Cortex of kidney (tissue), 1 donor: ENCODE results near the gene ZC2HC1C.
A peak's percentile ranks its signal among the peaks of the same experiment; 100 is the strongest.
"Not testable (repeated sequence)": the region's sequence is repeated elsewhere in the genome, so short reads cannot be mapped to it uniquely, and the experiment has no call there.

Experiments used
- DNase-seq: peaks from one replicate; lab custom pipeline; 2025; lab: John Stamatoyannopoulos, UW

The ZC2HC1C gene

DNA sequence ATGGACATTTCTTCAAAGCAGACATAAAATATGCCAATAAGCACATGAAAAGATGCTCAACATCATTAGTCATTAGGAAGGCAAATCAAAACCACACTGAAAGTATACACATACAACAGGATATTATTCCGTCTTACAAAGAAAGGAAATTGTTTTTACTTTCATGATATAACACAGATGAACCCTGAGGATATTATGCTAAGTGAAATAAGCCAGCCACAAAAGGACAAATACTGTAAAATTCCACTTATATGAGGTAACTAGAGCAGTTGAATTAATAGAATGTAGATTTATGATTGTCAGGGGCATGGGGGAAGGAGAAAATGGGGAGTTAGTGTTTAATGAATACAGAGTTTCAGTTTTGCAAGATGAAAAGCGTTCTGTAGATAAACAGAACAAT lies 9.8 kb upstream of the ZC2HC1C start:
- no peak for DNase-seq

DNA sequence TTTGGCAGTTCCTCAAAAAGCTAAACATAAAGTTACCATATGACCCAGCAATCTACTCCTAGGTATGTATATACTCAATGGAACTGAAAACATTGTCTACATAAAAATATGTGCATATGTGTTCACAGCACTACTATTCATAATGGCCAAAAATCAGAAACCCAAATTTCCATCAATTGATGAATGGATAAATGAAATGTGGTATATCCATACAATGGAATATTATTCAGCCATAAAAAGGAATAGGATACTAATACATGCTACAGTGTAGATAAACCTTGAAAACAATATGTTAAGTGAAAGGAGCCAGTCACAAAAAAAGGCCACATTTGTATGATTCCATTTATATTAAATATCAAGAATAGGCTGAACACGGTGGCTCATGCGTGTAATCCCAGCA lies 9.0 kb upstream of the ZC2HC1C start:
- no peak for DNase-seq

DNA sequence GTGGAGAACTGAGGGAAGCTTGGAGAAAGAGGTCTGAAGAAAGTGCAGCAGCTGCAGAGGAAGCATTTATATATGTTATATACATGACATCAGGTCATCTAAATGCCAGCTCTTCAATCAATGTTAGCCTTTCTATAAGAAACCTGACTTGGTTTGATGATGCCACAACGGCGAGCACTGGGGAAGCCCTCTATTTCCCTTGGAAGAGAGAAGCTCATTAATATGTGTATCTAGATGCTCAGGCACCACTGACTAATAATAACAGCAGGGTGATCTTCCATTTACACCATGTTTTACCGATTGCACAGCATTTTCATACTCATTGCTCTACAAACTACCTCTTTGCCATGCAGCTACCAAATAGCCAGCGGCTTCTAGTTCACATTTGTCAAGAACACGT lies 6.4 kb upstream of the ZC2HC1C start:
- no peak for DNase-seq

DNA sequence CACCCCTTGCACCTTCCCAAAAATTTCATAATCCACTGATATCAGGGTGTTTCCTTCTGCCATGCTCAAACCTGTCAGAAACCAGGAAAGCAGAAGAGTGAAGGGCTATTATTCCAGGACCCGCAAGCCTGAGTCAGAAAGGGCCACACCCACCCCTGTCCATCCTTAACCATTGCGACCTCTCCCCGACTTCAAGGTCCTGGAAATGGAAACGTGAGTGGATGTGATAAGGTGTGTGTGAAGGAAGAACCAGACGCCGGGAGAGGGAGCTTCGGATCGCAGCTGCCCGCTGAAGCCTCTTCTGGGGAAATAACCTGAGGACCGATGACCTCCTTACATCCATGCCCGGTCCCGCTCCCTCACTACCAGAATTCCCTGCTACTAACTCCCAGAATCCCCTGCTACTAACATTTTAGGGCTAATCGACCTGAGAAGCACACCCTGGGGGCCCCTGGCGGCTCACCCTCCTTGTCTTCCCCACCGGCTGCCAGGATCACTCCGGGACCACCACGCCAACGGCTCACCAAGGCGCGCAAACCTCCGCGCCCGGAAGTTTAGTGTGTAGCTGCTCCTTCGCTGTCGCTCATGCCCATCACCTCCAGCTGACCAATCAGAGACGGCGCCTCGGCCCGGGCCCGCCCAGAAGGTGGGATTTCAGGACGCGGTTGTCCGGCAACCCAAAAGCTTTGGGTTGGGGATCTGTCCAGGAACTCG lies 5.8 kb upstream of the ZC2HC1C start, which contains the start of gene ACYP1:
Gene ACYP1 (minus strand): TSS at position 534 of the 714 bp plus-strand sequence. CDS start 471 bp downstream, at position 63.
- DNase-seq = peak; percentile 16

DNA sequence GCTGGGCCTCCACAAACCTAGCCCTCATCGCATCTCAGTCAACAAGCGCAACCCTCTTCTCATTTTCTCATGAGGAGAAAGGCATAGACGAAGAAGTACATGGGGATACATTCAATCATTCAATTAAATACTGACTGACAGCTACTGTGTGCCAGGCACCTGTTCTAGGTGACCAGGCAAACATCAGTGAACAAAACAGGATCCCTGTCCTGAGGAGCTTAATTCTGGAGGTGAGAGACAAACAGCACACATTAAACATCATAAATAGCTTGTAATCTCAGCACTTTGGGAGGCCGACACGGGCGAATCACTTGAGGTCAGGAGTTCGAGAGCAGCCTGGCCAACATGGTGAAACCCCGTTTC lies 5.3 kb upstream of the ZC2HC1C start:
- DNase-seq = no peak

DNA sequence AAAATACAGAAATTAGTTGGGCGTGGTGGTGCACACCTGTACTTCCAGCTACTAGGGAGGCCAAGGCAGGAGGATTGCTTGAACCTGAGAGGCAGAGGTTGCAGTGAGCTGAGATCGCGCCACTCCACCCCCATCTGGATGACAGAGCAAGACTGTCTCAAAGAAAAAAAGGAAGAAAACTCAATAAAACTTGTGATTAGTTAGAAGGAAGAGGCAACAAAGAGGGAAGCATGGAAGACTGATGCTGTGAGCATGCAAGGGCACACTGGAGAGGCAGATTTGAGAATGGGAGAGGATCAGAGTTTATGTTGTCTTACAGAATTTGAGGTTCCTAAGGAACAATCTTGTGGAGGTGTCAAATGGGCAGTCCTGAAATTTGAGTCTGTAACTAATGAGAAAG lies 2.8 kb upstream of the ZC2HC1C start:
- DNase-seq = no peak

DNA sequence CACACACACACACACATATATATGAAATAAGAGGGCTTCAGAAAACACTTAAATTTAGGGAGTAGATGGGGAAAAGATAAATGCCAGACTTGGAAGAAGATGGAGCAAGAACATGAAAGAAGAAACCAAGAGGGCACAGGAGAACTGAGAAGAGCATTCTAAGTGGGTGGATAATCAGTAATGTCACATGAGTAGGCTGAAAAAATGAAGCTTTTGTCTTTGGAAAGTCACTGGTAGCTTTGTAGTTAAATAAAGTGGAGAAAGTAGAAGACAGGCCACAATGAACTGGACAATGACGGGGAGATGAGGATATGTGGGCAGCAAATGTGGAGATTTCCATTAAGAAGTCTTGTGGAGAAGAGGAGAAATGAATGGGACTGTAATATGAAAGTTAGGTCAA lies 2.2 kb upstream of the ZC2HC1C start:
- no peak for DNase-seq

DNA sequence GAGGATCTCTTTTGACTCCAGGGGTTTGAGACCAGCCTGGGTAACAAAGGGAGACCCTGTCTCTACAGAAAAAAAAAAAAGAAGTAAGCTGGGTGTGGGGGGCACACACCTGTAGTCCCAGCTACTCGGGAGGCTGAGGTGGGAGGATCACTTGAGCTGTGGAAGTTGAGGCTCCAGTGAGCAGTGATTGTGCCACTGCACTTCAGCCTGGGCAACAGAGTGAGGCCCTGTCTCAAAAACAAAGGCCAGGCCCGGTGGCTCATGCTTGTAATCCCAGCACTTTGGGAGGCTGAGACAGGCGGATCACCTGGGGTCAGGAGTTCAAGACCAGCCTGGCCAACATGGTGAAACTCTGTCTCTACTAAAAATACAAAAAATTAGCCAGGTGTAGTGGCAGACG lies 1.7 kb upstream of the ZC2HC1C start:
- DNase-seq = not testable (repeated sequence)

DNA sequence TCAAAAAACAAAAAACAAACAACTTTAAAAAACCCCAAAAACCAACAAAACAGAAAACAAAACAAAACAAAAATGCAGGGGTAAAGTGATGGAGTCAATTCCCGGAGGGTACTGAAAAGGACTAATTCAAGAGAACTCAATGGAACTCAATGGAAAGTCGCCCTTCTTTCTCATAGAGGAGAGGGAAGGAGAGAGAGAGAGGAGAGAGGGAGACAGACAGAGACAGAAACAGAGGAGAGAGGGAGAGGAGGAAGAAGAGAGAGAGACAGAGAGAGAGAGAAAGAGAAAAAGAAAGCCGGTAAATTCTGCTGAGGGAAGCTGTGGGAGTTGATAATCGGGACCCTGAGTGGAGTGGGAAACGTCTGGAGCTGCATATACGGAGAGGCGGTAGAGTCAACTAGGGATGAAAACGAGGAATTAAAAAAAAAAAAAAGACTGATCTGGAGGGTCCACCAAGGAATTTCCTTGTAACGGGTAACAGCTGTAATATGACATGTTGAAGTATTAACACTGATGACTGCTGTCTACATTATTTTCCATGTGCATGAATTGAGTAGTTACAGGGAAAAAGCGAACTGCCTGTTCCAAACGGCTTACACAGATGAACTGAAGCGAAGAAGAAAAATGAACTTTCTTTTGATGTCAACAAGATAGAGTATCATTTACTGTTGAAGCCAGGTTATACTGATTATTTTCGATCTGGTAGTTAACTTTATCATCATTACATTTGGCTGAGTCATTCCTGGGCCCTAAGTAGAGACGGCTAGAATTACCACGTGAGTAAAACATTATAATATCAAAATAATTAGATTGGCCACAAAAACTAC lies 934 bp upstream of the ZC2HC1C start:
- DNase-seq = no peak

DNA sequence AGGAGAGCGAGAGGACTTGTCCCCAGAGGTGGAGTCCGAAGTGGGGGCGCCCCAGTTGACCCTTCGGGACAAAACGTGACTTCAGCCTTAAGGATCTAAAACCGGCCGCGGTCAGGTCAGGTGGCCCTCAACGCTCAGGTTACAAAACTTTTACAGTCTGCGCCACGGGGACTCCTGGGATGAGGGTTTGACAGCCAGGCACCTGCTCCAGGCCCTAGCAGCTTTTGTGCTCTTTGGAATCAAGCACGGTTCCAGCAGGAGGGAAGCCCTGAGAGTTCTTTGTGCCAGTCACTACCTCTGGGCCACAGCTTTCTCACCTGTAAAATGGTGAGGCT lies 337 bp downstream of the ZC2HC1C start:
- no peak for DNase-seq

DNA sequence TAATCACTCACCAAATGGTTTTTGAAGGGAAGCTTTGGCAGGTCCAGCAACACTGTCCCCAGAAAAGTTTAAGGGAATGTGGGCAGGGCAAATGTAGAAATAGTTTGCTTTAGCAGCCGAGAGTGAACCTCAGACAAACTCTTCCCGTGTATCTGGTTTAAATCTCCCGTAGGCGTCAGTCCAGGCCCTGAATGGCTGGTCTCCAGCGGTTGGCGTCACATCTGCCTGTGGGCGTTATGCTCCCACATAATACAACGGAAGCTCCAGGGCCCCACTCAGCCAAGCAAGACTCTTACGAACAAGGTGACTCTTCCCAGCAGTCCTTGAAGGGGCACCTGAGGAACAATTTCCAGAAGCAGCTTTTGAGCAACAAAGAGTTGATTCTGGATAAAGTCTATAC lies 942 bp downstream of the ZC2HC1C start:
- no peak for DNase-seq

DNA sequence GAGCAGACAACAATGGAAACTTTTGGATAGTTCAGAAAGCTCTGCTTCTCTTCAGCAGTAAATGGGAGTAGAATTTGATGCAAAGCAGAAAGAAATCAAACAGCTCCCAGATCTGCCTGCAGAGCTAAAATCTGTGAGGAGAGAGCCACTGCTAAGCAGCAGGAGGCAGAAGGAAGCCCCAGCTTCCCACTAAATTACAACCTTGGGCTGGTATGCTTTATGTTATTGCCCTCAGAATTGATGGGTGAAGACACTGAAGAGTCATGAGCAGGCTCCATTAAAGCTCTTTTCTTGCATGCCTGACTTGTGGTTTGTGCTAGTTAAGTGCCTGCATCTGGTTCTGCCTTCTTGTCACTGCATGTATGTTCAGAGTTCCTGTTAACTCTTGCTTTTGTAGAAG lies 8.4 kb downstream of the ZC2HC1C start:
- no peak for DNase-seq

DNA sequence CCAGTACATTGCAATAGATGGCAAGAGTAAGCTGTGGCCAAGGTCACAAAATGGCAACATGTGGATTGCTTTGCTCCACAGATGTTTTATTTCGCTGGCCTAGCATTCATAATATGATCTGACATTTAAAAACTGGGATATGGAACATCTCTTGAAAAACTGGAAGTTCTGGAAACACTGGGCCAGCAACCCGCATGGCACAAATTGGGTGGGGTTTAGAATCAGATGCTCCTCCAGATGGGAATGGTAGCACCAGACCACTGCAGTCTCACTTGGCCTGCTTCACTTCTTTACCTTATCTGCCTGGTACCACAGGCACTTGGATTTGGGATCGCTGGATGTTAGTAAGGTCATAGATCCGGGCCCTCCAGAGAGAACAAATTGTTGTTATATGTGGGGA lies 10.1 kb downstream of the ZC2HC1C start:
- no peak for DNase-seq

DNA sequence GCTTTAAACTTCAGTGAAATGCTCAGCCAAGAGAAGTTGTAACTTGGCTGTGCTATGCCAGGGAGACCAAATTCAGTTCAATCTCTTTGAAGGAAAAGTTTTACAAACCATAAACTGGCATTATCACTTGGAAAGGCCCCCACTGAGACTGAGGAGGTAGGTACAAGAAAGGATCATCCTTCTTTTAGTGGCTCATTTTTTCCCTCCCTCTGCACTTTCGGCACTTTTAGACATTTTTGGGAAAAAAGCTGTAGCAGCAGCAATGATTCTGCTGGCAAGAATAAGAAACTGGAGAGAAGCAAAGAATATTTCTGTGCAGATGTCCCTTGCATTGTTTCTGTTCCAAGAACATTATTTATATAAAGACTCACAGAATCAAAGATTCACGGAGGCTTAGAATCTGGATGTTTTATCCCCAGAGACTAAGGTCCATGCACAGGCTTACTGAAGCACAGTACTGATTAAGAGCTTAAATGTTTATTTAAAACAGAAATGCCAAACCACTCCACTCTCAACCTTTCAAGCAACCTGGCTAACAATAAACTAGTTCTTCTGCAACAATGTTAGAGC lies 12.3 kb downstream of the ZC2HC1C start:
- DNase-seq = no peak

DNA sequence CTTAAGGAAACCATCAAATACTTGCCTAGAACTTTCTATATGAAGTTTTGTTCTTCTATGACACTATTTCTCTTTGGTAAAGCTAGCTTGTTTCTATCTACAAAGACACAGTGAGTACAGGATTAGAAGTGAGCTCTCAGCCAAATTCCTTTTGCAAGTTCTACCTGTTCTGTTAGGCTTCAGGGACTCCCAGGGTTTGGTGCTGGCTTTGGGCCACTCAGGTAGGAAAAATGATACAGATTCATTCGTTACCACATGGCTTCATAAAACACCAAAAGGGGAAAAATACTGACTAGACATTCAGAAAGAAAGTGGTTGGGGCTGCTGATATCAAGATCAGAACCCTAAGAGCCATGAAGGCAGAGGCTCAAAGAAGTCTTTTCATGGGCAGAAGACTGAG lies 13.8 kb downstream of the ZC2HC1C start:
- no peak for DNase-seq

DNA sequence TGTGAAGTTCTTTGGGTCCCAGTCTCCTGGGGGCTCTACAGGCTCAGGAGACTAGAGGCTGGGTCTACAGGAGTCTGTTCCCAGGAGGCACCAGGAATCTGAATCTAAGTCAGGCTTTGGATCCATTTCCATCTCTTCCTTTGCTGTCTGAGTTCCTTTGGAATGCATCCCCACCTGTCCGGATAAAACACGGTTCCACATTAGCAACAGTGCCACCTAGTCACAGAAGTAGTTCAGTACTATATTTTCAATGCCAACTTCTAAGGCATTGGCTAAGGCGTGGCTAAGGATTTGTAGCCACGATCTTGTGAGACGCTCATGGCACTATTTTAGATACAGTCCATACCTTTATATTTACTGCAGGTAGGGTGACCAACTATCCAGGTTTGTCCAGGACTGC lies 15.1 kb downstream of the ZC2HC1C start:
- no peak for DNase-seq

DNA sequence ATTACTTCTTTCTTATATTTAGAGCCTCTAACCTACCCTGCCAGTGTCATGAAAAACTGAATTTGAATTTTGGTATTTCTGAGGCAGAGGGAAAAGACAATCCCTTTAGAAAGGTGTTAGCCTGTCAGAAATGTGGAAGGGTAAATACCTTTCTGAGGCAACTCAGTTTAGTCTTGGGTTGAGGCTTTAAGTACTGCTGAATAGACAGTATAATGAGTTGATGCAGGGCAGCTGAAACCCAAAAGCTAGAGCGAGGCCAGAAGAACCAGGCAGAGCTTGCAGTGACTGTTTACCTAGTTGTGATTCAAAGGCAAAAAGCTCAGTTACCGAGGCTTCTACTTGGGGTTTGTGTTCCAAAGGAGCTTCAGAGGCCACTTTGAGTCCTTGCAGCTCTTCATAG lies 18.7 kb downstream of the ZC2HC1C start:
- DNase-seq = no peak

DNA sequence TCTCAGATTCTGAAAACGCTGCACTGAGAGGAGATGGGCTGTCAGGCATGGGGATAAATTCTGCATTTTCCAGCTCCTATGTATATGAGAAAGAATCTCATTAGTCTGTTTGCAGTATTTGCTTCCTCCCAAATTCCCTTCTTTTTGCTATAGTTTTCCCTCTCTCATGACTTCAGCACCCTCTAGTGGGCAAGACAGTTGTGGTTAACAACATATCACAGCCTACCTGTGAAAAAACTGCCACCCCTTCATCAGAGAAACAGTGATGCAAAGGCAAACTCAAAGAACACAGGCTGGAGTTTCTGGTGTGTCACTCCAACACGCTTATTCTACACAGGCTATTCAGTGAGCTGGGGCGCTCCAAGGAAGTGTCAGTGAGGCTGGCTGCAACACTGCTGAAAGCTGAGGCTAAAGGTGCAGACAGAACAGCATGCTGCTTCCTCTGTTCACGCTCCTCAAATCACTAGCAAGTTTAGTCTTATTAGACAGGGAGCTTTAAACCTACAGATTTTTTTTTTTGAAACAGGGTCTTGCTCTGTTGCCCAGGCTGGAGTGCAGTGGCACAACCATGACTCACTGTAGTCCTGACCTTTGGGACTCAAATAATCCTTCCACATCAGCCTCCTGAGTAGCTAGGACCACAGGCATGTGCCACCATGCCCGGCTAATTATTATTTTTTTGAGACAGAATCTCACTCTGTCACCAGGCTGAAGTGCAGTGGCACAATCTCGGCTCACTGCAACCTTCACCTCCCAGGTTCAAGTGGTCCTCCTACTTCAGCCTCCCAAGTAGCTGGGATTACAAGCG lies 19.3 kb downstream of the ZC2HC1C start:
- no peak for DNase-seq

DNA sequence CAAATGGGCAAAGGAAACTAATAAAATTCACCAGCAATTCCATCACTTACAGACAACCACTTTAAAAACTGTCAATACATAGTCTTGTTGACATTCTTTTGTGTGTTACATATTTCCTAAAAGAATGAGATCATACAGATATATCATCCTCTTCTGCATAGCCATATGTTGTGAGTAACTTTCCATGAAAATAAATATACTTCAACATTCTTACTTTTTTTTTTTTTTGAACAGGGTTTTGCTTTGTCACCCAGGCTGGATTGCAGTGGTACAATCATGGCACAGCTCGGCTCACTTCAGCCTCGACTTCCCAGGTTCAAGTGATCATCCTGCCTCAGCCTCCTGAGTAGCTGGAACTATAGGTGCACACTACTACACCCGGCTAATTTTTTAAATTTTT lies 20.9 kb downstream of the ZC2HC1C start:
- DNase-seq = no peak

DNA sequence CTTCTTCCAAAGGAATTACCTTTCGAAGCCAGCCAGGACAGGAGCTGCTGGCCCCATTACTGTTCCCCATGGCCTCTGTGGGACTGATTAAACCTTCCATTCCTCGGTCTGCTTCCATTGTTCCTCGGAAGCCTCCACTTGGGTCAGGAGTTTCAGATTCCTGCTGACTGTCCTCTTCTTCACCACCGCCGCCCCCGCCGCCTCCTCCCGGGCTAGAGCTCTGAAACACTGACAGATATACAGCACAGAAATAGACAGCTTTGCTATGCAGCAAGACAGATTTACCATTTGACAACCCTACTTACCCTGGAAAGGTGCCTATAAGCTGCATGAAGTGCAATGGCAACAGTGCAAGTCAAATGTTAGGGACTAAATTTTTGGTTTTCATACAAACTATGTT lies 21.8 kb downstream of the ZC2HC1C start:
- no peak for DNase-seq

DNA sequence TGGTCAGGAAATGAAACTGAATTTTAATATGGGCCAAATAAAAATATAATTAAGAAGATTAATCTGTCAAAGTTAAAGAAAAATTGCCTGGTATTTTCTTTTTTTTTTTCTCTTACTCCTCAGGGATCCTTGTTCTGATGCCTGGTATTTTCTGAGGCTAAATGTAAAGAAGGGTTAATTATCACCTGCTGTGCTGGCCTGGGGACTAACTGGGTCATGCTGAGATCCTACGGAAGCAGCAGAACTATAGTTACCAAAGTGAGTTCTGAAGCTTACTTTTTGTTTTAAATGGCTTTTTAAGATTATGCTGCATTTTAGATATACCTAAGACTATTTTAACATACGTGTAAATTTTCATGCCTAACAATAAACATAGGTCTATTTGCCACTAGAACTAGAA lies 23.3 kb downstream of the ZC2HC1C start:
- no peak for DNase-seq

DNA sequence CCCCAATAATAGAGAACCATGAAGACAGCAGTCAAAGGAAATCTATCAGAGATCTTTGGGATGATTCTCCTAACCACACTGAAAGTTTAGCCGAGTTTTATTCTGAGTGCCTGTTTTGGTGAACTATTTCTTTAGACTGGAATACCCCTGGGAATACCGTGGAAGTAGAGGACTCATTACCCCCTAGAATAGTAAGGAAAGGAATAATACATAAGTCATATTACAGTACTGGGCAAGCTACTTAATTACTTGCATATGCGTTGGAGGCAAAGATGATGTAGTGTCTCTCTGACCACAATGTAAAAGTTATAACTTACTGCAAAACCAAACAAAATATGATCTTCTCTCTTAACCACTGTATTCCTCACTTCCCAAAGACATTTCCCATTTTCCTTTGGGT lies 25.5 kb downstream of the ZC2HC1C start:
- no peak for DNase-seq

DNA sequence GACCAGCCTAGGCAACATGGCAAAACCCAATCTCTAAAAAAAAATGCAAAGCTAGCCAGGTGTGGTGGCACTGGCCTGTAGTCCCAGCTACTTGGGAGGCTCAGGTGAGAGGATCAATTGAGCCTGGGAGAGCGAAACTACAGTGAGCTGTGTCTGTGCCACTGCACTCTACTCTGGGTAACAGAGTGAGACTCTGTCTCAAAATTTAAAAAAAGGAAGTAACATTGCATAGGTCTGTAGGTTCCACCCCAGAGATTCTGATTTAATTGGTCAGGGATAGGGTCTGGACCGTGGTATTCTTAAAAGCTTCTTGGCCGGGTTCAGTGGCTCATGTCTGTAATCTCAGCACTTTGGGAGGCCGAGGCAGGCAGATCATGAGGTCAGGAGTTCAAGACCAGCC lies 26.2 kb downstream of the ZC2HC1C start:
- no peak for DNase-seq
